ENCODE measurements around the gene SERPINB5. TPM values are rescaled to one million over a fixed set of nuclear protein-coding genes. Genes with fewer than 3 reads are reported as not detected.
"Not testable (repeated sequence)": the region's sequence is repeated elsewhere in the genome, so short reads cannot be mapped to it uniquely, and the experiment has no call there.

Gene SERPINB5, protein sequence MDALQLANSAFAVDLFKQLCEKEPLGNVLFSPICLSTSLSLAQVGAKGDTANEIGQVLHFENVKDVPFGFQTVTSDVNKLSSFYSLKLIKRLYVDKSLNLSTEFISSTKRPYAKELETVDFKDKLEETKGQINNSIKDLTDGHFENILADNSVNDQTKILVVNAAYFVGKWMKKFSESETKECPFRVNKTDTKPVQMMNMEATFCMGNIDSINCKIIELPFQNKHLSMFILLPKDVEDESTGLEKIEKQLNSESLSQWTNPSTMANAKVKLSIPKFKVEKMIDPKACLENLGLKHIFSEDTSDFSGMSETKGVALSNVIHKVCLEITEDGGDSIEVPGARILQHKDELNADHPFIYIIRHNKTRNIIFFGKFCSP
- not detected in 2 replicates for total RNA-seq
- polyA plus RNA-seq (2012), result not detected

DNA sequence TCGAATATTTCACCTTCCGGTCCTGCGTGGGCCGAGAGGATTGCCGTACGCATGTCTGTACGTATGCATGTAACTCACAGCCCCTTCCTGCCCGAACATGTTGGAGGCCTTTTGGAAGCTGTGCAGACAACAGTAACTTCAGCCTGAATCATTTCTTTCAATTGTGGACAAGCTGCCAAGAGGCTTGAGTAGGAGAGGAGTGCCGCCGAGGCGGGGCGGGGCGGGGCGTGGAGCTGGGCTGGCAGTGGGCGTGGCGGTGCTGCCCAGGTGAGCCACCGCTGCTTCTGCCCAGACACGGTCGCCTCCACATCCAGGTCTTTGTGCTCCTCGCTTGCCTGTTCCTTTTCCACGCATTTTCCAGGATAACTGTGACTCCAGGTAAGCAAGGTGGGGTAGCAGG lies at the start of gene SERPINB5:
SERPINB5 (plus strand) TSS at position 291 of the 400 bp plus-strand sequence. CDS start 7,471 bp downstream, outside the sequence.
- no peak for DNase-seq (ENCODE audit: low read depth)

DNA sequence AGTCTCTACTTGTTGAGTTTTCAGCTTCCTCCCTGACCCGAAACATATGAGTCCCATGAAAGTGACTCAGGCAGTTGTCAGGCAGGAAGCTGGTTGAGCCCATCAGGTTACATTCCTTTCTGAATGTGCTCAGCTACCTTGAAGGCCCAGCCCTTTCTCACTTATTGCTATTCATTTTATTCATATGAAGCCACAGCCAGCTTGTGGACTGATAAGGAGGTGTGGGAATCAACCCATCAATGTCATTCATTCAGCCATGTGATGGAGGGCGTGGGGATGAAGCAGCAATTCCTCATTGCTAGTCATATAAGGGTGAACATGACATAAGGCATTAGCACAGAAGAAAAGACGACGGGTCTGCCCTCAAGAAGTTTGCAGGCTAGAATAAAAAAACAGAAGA lies 49.2 kb upstream of the SERPINB5 start:
- DNase-seq (ENCODE audit: low read depth), result no peak

DNA sequence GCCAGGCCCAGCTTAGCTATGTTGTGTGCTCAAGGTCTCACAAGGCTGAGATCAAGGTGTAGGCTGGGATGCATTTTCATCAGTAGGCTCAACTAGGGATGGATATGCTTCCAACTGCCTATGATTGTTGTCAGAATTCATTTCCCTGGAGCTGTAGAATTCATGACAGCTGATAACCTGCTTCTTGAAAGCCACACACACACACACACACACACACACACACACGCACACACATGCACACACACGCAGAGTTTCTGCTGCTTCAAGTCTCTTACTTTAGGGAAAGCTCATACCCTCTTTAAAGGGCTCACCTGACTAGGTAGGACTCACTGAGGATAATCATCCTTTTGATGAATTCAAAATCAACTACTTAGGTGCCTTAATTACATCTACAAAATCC lies 46.2 kb upstream of the SERPINB5 start:
- DNase-seq (ENCODE audit: low read depth), result no peak

DNA sequence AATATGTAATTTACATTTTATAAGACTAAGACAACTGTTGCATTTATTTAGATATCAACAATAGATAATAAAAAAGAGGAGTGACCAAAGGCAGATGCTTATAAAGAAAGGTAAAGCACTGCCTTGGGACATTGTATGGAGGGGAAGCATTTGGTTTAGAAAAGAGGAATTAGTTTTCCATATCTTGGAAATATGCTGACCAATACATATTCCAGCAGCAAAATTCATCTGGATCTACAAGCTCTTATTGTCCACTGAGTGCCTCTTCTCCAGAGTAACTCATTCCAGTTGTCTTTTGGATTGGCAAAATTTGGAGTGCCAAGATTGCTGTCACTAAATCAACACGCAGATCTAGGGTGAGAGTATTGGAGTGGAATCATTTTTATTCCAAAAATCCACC lies 45.6 kb upstream of the SERPINB5 start:
- DNase-seq (ENCODE audit: low read depth), result no peak

DNA sequence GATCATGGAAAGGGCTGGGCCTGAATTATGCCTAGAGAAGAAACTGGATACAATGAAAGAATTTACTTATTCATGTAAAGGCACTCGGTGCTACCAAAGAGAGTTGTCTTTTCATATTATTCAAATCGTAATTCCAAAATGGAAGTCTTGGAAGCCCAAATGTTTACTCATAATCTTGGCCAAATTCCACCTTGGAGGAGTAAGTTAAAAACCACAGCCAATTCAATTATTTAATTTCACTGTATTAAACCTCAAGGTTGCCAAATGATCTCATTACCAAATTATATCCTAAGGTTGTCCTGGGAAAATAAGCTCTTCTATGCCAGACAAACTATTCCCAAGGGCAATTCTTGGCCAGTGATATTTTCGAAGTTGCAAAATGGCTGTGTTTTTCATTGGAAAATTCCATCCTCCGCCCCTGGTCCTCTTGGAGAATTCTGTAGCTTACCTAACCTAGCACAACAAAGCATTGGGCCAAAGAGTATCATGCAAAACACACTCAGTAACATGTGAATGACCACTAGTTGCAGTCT lies 43.4 kb upstream of the SERPINB5 start:
- DNase-seq (ENCODE audit: low read depth), result no peak

DNA sequence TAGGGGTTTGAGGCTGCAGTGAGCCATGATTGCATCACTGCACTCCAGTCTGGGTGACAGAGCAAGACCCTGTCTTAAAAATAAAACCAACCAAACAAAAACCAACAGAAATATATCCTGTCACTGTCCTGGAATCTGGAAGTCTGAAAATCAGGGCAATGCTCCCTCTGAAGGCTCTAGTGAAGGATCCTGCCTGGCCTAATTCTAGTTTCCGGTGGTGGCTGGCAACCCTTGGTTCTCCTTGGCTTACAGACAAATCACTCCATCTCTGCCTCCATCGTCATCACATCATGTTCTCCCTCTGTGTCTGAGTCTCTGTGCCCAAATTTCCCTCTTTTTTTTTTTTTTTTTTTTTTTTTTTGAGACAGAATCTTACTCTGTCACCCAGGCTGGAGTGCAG lies 38.6 kb upstream of the SERPINB5 start:
- DNase-seq (ENCODE audit: low read depth), result no peak

DNA sequence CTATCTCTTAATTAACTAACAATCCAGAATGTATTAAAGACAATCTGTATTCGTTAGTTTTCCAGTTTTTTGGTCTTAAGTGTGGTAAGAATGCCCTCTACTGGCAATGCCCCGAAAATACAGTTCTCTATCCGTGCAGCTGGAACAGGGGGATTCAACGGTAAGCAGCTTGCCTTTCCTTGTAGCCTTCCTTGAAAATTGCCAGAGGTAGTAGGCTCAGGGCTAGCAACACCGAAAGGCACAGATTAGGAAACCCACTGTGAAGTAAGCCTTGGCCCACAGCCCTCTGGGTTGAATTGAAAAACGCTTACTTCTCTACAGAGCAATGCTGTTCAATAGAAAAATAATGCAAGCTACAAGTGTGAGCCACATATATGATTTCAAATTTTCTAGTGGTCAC lies 37.4 kb upstream of the SERPINB5 start:
- peak; percentile 67 for DNase-seq (ENCODE audit: low read depth)

DNA sequence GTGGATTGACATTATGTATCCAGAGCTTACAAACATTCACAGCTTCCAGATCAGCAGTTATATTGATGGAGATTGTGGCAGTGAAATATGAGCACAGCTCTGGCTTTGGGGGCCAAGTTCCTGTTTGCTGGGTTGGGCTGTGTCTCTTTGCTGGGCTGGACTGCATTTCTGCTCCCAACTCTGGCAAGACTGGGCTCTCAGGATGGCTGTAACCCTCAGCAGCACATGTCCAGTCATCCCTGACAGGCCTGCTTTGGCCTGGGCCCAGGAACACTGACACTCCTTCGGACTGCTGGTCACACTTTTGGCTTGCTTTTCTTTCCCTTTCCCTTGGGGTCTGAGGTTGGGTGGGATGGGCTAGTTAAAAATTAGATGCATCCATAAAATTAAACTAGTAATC lies 36.5 kb upstream of the SERPINB5 start:
- DNase-seq (ENCODE audit: low read depth), result peak; percentile 35

DNA sequence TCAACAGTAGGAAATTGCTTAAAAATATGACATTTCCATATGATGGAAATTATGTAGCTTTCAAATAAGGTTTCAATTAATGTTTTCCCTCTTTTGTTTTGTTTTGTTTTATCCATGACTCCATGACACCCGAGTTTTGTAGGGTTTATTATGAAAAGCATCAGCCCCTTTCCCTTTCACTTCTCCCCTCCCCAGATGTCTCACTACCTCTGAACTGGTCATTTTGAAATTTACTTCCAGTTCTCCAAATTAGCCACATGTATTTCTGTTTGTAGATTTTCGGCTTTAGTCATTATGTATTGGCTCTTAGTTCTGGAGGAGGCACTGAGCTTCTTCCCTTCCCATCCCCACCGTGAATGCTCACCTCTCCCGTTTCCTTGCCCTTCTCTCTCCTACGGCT lies 35.9 kb upstream of the SERPINB5 start:
- DNase-seq (ENCODE audit: low read depth), result no peak

DNA sequence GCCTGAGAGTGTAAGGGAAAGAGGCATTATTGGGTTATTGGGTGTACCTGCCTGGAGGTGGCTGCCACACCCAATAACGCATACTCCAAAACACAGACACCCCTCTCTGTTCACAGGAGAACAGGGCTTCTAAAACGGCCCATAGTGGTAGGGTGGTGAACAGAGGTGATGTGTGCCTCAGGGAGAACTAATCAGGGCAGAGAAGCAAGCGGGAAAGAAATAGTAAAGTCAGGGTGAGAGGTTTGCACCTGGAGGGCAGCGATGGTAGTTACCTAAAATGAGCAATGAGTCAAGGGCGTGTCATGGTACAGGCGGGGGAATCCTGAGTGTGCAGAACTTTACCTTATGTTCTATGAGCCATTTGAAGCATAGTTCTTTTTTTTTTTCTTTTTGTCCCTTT lies 32.9 kb upstream of the SERPINB5 start:
- no peak for DNase-seq (ENCODE audit: low read depth)

DNA sequence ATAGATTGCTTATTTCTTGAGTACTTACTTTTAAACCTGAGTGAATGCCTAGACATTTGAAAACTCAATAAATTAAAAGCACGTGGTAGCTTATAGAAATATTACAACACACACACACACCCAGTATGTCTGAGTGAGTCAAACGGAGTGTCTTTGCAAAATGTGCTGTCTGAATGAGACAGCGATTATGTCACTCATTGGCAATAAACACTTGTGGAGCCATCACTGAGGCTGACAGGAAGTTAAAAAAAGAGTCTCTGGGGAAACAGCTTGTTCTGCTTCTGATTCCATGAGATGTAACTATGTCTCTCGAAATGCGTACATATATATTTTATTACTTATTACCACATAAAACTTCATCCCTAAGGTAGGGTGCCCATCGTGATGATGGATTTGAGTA lies 32.2 kb upstream of the SERPINB5 start:
- peak; percentile 23 for DNase-seq (ENCODE audit: low read depth)

DNA sequence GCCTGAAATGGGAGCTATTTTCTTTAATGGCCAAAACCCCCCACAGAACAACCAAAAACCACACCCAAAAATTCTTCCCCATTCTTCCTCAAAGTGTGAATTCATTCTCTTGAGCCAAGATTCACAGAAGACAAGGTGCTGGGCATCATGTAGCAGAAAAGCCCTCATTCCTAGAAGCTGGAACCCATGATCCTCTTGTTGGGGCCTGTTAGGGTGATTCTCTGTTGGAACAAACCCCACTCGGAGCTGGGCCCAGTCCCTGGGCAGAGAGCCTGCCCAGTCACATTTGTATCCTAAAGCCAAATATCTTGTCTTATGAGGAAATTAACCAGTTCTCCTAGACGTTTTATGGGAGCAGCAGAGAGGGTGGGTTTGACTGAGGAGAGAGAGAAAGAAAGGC lies 31.7 kb upstream of the SERPINB5 start:
- DNase-seq (ENCODE audit: low read depth), result no peak

DNA sequence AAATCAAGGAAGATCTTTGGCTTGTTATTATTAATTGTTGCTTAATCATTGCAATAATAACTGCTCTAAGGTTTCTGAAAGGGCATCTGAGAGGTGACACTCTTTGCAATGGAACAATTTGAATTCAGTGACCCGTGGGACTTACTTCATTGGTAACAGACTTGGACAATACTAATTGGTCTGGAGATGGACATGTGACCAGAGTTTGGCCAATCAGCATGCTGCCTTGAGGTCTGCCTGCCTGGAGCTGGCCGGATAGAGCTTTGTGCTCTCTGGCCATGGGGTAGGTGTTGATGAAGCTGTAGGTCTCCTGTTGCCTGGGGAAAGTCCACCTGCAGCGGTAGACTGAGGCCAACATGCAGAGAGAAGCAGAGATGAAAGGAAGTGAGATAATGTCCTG lies 30.5 kb upstream of the SERPINB5 start:
- DNase-seq (ENCODE audit: low read depth), result no peak

DNA sequence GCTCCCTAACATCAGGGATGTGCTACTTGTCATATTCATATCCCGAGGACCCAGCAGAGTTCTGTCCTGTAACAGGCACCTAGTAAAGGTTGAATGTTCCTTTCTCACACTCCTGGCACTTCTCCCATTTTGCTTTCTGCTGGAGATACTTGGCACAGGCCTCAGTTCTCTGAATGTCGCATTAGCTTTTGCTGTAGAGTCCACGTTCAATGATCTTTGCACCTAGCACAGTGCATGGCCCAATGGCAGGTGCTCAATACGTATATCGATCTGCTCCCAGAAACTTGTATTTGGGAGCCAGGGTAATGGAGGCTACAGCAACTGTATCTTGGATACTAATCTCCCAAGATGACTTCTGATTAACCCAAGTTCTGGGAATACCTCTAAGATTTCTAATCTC lies 29.7 kb upstream of the SERPINB5 start:
- no peak for DNase-seq (ENCODE audit: low read depth)

DNA sequence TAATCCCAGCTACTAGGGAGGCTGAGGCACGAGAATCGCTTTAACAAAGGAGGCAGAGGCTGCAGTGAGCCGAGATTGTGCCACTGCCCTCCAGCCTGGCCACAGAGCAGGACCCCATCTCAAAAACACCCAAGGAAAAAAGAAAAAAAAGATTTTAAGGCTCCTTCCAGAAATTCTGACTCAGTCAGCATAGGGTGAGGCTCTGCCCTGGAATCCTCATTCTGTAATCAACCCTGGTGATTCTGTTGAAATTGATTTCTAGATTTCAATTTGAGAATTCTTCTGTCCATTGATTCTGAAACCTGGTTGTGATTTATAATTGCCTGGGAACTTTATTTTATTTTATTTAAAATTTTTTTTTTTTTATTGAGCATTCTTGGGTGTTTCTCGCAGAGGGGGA lies 27.3 kb upstream of the SERPINB5 start:
- no peak for DNase-seq (ENCODE audit: low read depth)

DNA sequence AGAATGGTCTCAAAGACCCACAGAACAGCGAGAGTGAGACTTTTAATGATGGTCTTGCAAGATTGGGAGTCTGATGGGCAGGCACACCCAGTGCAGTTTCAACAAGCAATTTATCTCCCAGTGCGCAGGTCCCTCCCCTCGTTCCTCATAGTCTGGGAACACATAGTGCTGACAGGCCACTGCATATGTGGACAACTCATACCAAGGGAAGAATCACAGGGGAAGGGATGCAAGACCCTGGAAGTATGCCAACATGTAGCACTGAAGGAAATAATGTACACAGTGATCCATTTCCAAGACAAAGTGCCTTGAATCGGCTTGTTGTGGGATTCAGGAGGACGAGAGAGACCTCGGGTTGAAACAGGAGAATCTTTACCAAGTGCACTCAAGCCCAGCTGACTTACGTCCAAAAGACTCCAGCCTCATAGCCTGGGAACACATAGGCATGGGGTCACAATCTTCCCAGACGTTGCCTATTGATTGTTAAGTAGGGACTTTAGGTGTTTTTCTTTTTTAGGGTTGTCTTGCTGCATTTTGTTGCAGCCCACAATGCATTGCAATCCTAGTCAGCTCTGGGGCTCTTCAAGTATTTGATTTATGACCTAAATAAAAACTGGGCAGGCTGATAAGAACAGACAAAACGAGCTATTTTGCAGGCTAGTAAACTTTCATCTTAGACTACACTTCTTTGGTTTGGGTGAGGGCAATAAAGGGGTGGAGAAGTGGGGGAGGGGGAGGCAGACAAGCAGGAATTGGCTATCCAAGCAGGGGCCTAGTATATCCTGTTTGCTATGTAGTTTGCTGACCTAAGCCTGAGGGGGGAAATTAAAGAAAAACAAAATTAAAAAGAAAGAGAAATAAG lies 24.7 kb upstream of the SERPINB5 start:
- DNase-seq (ENCODE audit: low read depth), result no peak

DNA sequence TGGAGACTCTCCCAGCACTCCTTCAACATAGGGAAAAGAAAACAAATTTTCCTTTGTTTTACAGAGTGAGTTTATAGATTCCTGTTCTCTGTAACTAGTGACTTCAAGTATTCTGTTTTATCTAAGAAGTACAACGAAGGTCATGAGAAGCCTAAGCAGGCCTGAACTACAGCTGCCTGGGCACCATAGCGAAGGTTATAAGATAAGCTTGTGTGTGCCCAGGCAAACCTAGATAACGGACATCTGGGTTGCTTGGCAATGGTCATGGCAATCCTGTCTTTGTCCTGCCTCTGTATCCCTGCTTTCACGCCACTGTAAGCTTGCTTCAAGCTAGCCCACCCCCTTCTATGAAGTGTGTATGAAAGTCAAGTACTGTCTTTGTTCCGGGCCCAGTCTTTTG lies 24.0 kb upstream of the SERPINB5 start:
- DNase-seq (ENCODE audit: low read depth), result not testable (repeated sequence)

DNA sequence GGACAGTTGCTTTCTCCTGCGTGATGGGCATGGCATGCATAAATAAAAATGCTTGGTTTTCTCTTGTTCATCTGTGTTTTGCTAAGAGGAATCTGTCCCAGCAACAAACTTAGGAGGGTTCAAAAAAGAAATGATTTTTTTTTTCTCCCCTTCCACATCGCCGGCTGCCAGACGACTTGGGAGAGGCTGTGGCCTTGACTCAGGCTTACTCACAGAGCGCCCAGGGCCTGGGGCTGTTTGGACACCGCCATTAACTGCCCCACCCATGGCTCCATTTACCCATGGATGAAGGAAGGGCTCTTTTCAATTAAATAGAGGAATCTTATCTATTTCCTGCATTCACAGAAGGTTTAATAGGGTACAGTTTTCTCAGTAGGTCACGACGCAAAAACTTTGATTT lies 22.3 kb upstream of the SERPINB5 start:
- DNase-seq (ENCODE audit: low read depth), result no peak

DNA sequence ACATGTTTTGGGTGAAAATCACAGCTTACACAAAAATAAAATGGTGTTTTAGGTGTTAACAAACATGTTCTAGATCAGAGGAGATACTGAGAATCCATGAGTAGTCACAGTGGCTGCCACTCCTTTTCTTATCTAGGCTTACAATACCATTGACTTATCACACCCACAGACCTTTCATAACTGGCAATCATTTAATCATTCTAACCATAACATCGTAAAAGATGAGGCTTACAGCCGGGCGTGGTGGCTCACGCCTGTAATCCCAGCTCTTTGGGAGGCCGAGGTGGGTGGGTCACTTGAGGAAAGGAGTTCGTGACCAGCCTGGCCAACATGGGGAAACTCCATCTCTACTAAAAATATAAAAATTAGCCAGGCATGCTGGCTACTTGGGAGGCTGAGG lies 18.8 kb upstream of the SERPINB5 start:
- DNase-seq (ENCODE audit: low read depth), result no peak

DNA sequence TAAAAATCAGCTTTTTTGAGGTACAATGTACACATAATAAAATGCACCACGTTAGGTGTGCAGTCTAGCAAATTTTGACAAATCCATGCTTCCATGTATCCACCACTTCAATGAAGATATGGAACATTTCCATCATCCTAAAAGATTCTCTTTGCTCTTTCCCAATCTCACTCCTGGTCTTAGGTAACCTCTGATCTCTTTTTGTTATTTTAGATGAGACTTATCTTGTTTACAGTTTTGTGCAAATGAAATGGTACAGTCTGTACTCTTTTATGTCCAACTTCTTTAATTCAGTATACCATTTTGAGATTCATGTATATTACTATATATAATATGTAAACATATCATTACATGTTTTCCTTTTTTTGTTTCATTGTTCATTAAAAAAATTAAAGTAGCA lies 16.3 kb upstream of the SERPINB5 start:
- no peak for DNase-seq (ENCODE audit: low read depth)

DNA sequence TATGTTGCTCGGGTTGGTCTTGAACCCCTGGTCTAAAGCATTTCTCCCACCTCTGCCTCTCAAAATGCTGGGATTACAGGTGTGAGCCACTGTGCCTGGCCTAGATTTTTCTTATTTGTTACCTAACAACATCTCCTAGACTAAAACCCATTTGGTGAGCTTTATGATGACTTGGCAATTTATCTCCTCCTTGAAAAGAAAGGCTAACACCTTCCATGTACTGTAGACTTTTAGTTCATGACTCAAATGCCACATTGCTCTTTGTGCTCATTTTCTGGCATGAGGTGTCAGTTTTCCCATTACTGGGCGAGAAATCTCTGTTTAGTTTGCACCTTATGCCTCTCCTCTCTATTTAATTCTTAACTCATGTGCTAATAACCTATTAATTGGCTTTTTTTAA lies 12.3 kb upstream of the SERPINB5 start:
- no peak for DNase-seq (ENCODE audit: low read depth)

DNA sequence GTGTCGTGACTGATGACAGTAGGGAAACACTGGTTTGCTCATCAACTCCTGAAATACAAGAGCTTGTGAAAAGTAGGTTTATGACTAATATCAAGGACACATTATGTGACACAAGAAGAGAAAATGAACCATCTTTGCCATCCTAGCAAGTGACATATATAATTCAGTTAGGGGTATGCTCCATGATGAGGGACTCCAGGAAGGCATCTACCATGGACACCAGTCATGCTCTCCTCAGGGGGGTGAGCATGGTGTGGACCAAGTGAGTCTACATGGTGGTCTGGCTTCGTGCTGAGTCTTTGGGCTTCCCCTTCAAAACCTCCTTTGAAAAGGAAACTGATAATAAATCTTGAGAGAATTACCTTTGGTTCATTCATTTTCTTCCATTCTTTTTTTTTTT lies 11.7 kb upstream of the SERPINB5 start:
- no peak for DNase-seq (ENCODE audit: low read depth)
